Caco-2 (cell line): ENCODE data around the gene CIBAR2. TPM values are rescaled to one million over a fixed set of nuclear protein-coding genes. Genes with fewer than 3 reads are reported as not detected.

ENCODE experiments used
- BruUV-seq: library from RNA; stranded (reverse); fragments of 400-500 nt; replicated peaks from 2 replicates; lab custom pipeline; 2021; lab: Mats Ljungman, UMichigan
- CTCF ChIA-PET: fragments of 300-600 bp; sonication (Branson Sonifier 250); formaldehyde crosslinking; loops from one replicate; lab custom pipeline; 2022; ENCODE audit warnings: antibody characterized with exemption; lab: Charles Lee
- POLR2A ChIA-PET: fragments of 300-600 bp; sonication (Branson Sonifier 250); formaldehyde crosslinking; loops from one replicate; lab custom pipeline; 2022; ENCODE audit warnings: antibody characterized with exemption; lab: Charles Lee
- DNase-seq, 2 experiments: peaks; one replicate each; pipeline versions ENCODE4 v3.0.0 to v3.0.0-alpha.2; 2020 to 2022
- H3K27me3 ChIP-seq: replicated peaks from 2 replicates; pipeline ENCODE4 v1.6.0; 2011; ENCODE audit warnings: low read length; ENCODE audit not compliant: control insufficient read depth, insufficient read depth
- H3K36me3 ChIP-seq: 2 replicates; pipeline ENCODE4 v1.5.1; 2011; ENCODE audit warnings: low read length; ENCODE audit not compliant: control insufficient read depth, insufficient read depth
- H3K4me1 ChIP-seq: fragments of 250-450 bp; sonication (Bioruptor Pico); 2 replicates; pipeline ENCODE4 v1.5.1; 2020; ENCODE audit warnings: mild to moderate bottlenecking
- H3K4me3 ChIP-seq: 2 replicates; pipeline ENCODE4 v1.5.1; 2011; ENCODE audit warnings: low read depth, mild to moderate bottlenecking, control low read depth, low read length
- H3K9me3 ChIP-seq: fragments of 250-450 bp; sonication (Bioruptor Pico); 2 replicates; pipeline ENCODE4 v1.5.1; 2020; ENCODE audit warnings: mild to moderate bottlenecking, moderate library complexity
- H3K27ac Mint-ChIP-seq: one replicate; pipeline ENCODE4 v1.8.0; 2022; ENCODE audit warnings: mixed read lengths; ENCODE audit not compliant: unreplicated experiment
- H3K27me3 Mint-ChIP-seq: one replicate; pipeline ENCODE4 v1.8.0; 2022; ENCODE audit warnings: mixed read lengths; ENCODE audit not compliant: insufficient read depth, unreplicated experiment
- H3K36me3 Mint-ChIP-seq: one replicate; pipeline ENCODE4 v1.8.0; 2022; ENCODE audit warnings: mild to moderate bottlenecking, mixed read lengths; ENCODE audit not compliant: insufficient read depth, unreplicated experiment
- H3K4me1 Mint-ChIP-seq: one replicate; pipeline ENCODE4 v1.8.0; 2022; ENCODE audit warnings: low read depth, mixed read lengths; ENCODE audit not compliant: unreplicated experiment
- H3K4me3 Mint-ChIP-seq: one replicate; pipeline ENCODE4 v1.8.0; 2022; ENCODE audit warnings: mild to moderate bottlenecking, moderate library complexity, mixed read lengths; ENCODE audit not compliant: unreplicated experiment
- H3K9me3 Mint-ChIP-seq: one replicate; pipeline ENCODE4 v1.8.0; 2022; ENCODE audit warnings: mixed read lengths; ENCODE audit not compliant: unreplicated experiment
- intact Hi-C: fragments of 100-400 bp; cut with micrococcal nuclease; formaldehyde crosslinking; loops from one replicate; pipeline ENCODE4 v1.10.0; 2022; ENCODE audit not compliant: unreplicated experiment
- total RNA-seq: library from RNA; stranded (reverse); gene quantifications from 2 replicates; pipeline ENCODE4 v1.2.3, GENCODE V29; 2022
- TF ChIP-seq, protein P1 (sequence below), 2 experiments: fragments of 200-600 bp in 1 of 2; IDR thresholded peaks; 1 replicate in 1 of 2; 2 replicates in 1 of 2; pipeline versions ENCODE4 v1.5.1 to v1.8.0; 2011 to 2022; ENCODE audit warnings: antibody characterized with exemption in 1 of 2, control low read depth in 1 of 2, inconsistent platforms in 1 of 2, low read depth in 1 of 2, low read length in 1 of 2, mild to moderate bottlenecking in 1 of 2, moderate library complexity in 1 of 2; ENCODE audit not compliant: insufficient read depth in 1 of 2, severe bottlenecking in 1 of 2, unreplicated experiment in 1 of 2

Gene CIBAR2
- total RNA-seq, 1 experiment from 2014 or later: not detected

DNA sequence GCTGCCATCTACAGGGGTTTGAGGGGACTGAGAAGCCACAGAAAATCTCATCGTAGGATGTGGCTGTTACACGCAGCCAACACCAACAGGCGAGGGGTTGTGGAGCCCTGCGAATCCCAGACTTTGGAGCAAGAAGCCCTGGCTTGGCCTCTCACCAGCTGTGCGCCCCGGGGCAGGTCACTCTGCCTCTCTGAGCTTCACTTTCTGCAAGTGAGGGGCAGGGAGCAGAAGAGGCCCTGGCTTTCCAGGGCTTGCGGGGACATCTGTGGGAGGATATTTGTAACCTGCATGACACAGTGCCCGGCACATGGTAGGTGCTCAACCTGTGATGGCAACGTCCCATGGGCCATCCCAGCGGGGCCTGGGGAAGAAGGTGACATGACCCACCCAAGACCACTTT, 32.9 kb upstream of the CIBAR2 start:
- TF ChIP-seq, protein P1, sequence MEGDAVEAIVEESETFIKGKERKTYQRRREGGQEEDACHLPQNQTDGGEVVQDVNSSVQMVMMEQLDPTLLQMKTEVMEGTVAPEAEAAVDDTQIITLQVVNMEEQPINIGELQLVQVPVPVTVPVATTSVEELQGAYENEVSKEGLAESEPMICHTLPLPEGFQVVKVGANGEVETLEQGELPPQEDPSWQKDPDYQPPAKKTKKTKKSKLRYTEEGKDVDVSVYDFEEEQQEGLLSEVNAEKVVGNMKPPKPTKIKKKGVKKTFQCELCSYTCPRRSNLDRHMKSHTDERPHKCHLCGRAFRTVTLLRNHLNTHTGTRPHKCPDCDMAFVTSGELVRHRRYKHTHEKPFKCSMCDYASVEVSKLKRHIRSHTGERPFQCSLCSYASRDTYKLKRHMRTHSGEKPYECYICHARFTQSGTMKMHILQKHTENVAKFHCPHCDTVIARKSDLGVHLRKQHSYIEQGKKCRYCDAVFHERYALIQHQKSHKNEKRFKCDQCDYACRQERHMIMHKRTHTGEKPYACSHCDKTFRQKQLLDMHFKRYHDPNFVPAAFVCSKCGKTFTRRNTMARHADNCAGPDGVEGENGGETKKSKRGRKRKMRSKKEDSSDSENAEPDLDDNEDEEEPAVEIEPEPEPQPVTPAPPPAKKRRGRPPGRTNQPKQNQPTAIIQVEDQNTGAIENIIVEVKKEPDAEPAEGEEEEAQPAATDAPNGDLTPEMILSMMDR (IDR thresholded peaks at IDR 0.05; ENCODE audit: insufficient read depth in 1 of 2, low read depth in 1 of 2, low read length in 1 of 2, severe bottlenecking in 1 of 2, unreplicated experiment in 1 of 2): no peak
- BruUV-seq: no TSS peak
- no peak for DNase-seq
- ChIA-PET POLR2A (no interaction called here), CTCF (no interaction called here)
- Histone ChIP-seq H3K27me3 (no peaks in the 10 kb centered on the region), H3K4me1 (peaks cover 1% of the 10 kb centered on the region), H3K4me3 (no peak overlapping the region), H3K36me3 (no peaks in the 10 kb centered on the region), H3K9me3 (no peaks in the 10 kb centered on the region)
- Mint-ChIP-seq H3K9me3 (no peaks in the 10 kb centered on the region), H3K4me3 (no peak overlapping the region), H3K4me1 (no peaks in the 10 kb centered on the region), H3K27me3 (no peaks in the 10 kb centered on the region), H3K27ac (no peak overlapping the region), H3K36me3 (no peaks in the 10 kb centered on the region)
- intact Hi-C loops: no loop called here

DNA sequence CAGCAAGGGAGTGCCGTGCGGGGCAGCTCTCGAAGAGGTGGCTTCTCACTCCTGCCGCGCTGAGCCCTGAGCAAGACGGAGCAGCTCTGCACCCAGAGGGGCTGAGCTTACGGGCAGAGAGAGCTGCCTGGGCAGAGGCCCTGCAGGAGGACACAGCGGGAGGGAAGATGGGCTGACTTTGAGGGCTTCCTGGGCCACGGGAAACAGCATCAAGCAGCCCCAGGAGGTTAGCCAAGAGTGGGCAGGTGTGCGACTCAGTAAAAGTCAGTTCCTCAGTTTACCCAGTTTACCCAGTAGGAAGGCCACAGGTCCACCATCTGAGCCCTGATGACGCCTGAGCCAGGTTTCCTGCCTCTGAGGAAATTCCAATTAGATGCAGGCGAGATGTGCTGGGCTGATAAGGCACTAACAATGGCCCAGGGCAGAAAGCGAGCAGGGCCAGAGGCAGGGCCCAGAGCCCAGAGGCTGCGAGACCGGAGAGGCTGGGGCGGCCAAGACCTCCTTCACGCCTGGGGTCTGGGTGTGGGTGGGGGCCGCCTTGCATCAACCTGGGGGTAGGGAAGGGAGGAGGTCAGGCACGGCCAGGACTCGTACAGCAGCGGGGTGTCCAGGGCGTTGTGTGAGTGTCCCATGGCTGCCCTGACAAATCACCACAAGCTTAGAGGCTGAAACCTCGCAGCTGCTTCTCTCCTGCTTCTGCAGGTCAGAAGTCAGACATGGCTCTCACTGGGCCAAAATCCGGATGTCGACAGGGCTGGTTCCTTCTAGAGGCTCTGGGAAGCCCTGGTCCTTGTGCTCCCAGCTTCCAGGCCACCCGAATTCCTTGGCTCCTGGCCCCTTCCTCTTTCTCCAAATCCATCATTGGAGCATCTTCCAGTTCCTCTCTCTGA, 32.0 kb upstream of the CIBAR2 start:
- Mint-ChIP-seq H3K27ac (no peak overlapping the region), H3K36me3 (peaks cover 2% of the 10 kb centered on the region), H3K27me3 (no peaks in the 10 kb centered on the region), H3K4me3 (no peak overlapping the region), H3K4me1 (peaks cover 8% of the 10 kb centered on the region), H3K9me3 (no peaks in the 10 kb centered on the region)
- CTCF ChIA-PET: interaction anchor here (1.7 kb wide), 1 partner anchor 29 kb away, joined by 5 read pairs; no protein-coding TSS in a partner anchor
- TF ChIP-seq, protein P1 (IDR thresholded peaks at IDR 0.05; ENCODE audit: insufficient read depth in 1 of 2, low read depth in 1 of 2, low read length in 1 of 2, severe bottlenecking in 1 of 2, unreplicated experiment in 1 of 2): no peak
- BruUV-seq: no TSS peak
- peaks cover 10% of the 10 kb centered on the region for H3K4me1 ChIP-seq
- no peak for DNase-seq
- no peaks in the 10 kb centered on the region for H3K36me3 ChIP-seq
- H3K4me3 ChIP-seq: no peak overlapping the region
- no peaks in the 10 kb centered on the region for H3K9me3 ChIP-seq
- intact Hi-C loops: no loop called here
- no peaks in the 10 kb centered on the region for H3K27me3 ChIP-seq
- POLR2A ChIA-PET: no interaction called here

DNA sequence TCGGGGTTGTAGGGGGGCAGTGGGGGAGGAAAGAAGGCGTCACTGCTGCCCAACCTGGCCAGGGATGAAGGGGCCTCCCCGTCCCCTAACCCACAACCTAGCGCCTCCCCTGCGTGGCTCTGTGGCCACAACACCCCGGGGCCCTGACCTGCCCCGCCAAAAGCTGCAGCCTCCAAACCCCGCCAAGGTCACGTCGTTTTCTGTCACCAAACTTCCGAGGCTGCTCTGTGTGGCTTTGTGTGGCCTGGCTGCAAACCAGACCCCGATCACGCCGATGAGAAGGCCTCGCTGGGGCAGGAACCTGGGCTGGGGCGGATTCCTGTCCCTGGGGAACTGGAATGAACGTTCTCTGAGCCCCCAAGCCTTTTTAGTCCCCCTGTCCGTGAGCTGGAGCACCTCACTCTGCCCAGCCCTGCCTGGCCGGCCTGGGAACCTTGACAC, 30.5 kb upstream of the CIBAR2 start:
- Mint-ChIP-seq H3K27ac (no peak overlapping the region), H3K36me3 (peaks cover 10% of the 10 kb centered on the region), H3K27me3 (no peaks in the 10 kb centered on the region), H3K4me1 (peaks cover 20% of the 10 kb centered on the region), H3K9me3 (no peaks in the 10 kb centered on the region), H3K4me3 (no peak overlapping the region)
- H3K9me3 ChIP-seq: no peaks in the 10 kb centered on the region
- intact Hi-C loops: no loop called here
- no peaks in the 10 kb centered on the region for H3K27me3 ChIP-seq
- CTCF ChIA-PET: interaction anchor here (0.5 to 1.7 kb wide), 3 partner anchors 28 to 136 kb away, joined by 3 to 5 read pairs (median 4); no protein-coding TSS in a partner anchor
- DNase-seq: no peak
- no TSS peak for BruUV-seq
- TF ChIP-seq, protein P1 (IDR thresholded peaks at IDR 0.05; ENCODE audit: insufficient read depth in 1 of 2, low read depth in 1 of 2, low read length in 1 of 2, severe bottlenecking in 1 of 2, unreplicated experiment in 1 of 2): no peak
- no peak overlapping the region for H3K4me3 ChIP-seq
- H3K36me3 ChIP-seq: no peaks in the 10 kb centered on the region
- H3K4me1 ChIP-seq: peaks cover 13% of the 10 kb centered on the region
- POLR2A ChIA-PET: no interaction called here
